WTC11 (cell line): ENCODE results near the gene FAM124A.

ENCODE experiments used
- ELF4 ChIP-seq: sonication (generic); formaldehyde crosslinking; IDR thresholded peaks from 2 replicates; pipeline ENCODE4 v1.8.1; 2022; ENCODE audit warnings: low read depth, mild to moderate bottlenecking, moderate library complexity, missing genetic modification reagents
- STAT6 ChIP-seq: sonication (generic); formaldehyde crosslinking; conservative IDR thresholded peaks from 2 replicates; pipeline ENCODE4 v1.8.1; 2023; ENCODE audit warnings: mild to moderate bottlenecking, low read depth, missing genetic modification reagents, moderate library complexity
- ZNF138 ChIP-seq: sonication (generic); formaldehyde crosslinking; conservative IDR thresholded peaks from 2 replicates; pipeline ENCODE4 v1.8.1; 2022; ENCODE audit warnings: mild to moderate bottlenecking, moderate library complexity, missing genetic modification reagents

GRCh38 chr13:51245583-51245982, 23.4 kb downstream of the FAM124A start:
- no peak for TF ChIP-seq ZNF138 (CRISPR knock-in tag)
- no peak for TF ChIP-seq ELF4 (CRISPR knock-in tag)
- no peak for TF ChIP-seq STAT6 (CRISPR knock-in tag)
